GM10248 (cell line): Measurements from ENCODE around the gene PC.

ENCODE experiments used
- CTCF ChIA-PET: fragments of 300-600 bp; sonication (Branson Sonifier 250); formaldehyde crosslinking; extraction: SDS; loops from one replicate; lab custom pipeline; 2021; ENCODE audit warnings: antibody characterized with exemption; lab: Yijun Ruan, JAX
- POLR2A ChIA-PET: fragments of 350-650 bp; sonication (Branson Sonifier 250); formaldehyde crosslinking; extraction: SDS; loops from one replicate; lab custom pipeline; 2020; ENCODE audit warnings: antibody characterized with exemption; lab: Yijun Ruan, JAX
- DNase-seq: peaks from one replicate; pipeline ENCODE4 v3.0.0; 2012; ENCODE audit errors: extremely low spot score
- TF ChIP-seq, protein P1 (sequence below): IDR thresholded peaks from 2 replicates; pipeline ENCODE4 v1.5.1; 2012; ENCODE audit warnings: mild to moderate bottlenecking, low read depth; ENCODE audit errors: extremely low read depth, missing control alignments, control extremely low read depth

Gene PC

DNA sequence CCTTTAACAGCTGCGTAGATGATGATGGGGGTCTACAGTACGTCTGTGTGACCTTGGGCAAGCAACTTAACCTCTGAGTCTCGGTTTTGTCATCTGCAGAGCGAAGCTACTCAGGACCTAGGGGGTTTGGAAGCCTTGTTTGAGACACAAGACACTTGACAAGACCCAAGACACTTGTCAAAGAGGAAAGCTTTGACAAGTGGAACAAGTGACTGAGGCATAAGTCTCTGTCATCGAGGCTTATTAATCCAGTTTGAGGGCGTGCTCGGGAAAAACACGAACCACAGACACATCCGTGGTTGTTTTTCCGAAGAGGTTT is 732 bp upstream of the PC start:
- ChIA-PET POLR2A (no interaction called here), CTCF (interaction anchor here (0.8 to 1.6 kb wide), 4 partner anchors 8 to 157 kb away, joined by 3 to 5 read pairs (median 4); no protein-coding TSS in a partner anchor)
- TF ChIP-seq, protein P1, sequence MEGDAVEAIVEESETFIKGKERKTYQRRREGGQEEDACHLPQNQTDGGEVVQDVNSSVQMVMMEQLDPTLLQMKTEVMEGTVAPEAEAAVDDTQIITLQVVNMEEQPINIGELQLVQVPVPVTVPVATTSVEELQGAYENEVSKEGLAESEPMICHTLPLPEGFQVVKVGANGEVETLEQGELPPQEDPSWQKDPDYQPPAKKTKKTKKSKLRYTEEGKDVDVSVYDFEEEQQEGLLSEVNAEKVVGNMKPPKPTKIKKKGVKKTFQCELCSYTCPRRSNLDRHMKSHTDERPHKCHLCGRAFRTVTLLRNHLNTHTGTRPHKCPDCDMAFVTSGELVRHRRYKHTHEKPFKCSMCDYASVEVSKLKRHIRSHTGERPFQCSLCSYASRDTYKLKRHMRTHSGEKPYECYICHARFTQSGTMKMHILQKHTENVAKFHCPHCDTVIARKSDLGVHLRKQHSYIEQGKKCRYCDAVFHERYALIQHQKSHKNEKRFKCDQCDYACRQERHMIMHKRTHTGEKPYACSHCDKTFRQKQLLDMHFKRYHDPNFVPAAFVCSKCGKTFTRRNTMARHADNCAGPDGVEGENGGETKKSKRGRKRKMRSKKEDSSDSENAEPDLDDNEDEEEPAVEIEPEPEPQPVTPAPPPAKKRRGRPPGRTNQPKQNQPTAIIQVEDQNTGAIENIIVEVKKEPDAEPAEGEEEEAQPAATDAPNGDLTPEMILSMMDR: no peak
- DNase-seq: no peak

DNA sequence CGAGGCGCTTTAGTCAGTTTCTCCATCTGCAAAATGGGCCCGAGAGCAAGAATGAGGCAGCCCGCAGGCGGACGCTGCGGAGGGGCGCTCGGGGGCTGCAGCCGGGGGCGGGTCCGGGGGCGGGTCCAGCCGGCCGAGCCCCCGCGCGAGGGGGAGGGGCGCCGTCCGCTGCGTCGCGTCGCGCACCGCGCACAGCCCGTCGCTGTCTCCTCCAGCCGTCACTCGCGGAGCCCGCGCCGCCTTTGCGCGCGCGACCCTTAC is 282 bp downstream of the PC start:
- ChIA-PET CTCF (interaction anchor here (1.6 kb wide), 1 partner anchor 8 kb away, joined by 4 read pairs; no protein-coding TSS in a partner anchor), POLR2A (interaction anchor here (0.8 kb wide), 1 partner anchor 156 kb away, joined by 4 read pairs; no protein-coding TSS in a partner anchor)
- TF ChIP-seq, protein P1: no peak
- no peak for DNase-seq

DNA sequence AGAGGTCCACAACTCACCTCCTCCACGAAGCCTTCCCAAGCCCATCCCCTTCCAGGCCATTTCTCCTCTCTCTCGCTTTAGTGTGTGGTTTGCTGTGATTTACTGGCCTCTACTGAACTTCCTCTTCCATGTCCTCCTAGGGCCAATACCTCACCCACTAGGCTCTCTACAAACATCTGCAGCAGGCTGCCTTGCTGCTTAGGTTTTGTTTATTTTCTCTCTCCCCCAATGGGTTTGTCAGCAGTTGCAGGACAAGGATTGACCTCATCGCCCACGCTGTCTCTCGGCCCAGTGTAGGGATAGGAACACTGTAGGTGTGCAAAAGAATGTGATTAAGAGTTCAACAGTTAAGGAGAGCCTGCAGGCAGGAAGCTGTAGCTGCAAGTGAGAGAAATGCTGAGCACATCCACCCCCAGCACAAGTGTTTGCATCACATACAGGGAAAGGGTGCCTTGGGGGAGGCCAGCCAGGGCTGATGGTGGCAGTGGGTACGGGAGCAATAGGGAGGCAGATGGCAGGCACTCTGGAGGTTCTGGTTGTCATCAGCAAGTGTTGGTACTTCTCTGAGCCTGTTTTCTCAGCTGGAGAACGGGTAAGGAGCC is 1.4 kb downstream of the PC start:
- ChIA-PET POLR2A (interaction anchor here (0.8 kb wide), 1 partner anchor 157 kb away, joined by 4 read pairs; no protein-coding TSS in a partner anchor), CTCF (interaction anchor here (1.6 kb wide), 1 partner anchor 9 kb away, joined by 4 read pairs; no protein-coding TSS in a partner anchor)
- TF ChIP-seq, protein P1: no peak
- DNase-seq: no peak

DNA sequence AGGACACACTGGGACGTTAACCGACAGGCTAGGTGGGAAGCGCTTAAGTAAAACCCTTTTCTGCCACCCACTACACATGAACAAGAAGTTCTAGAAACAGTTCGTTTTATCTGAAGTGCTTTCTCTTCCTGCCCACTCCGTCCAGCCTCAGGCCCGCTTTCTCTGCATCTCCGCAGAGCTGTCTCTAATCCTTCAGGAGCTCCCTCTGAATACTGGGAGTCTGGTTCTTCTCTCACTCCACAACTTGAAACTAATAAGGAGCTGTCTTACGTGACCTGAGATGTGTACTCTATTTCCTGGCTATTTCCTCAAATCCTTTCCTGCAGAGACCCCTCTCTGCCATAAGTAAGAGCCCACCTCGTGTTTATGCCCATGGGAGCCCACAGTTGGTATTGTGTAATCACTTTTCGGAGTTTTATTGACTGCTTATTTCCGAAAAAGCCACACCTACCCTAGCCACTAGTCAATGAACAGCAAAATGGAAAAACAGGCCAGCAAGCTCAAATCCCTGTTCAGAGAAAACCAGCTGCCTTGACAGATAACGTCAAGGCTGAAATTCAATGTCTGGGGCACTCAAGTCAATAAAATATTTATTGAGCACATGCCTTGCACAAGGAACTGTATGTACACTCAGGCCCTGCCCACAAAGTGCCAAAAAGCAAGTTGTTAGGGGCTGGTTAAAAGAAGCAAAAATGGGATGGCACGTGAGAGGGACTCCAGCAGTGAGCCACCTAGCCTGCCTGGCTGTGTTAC is 4.9 kb downstream of the PC start:
- CTCF ChIA-PET: no interaction called here
- POLR2A ChIA-PET: no interaction called here
- no peak for DNase-seq
- TF ChIP-seq, protein P1: no peak

DNA sequence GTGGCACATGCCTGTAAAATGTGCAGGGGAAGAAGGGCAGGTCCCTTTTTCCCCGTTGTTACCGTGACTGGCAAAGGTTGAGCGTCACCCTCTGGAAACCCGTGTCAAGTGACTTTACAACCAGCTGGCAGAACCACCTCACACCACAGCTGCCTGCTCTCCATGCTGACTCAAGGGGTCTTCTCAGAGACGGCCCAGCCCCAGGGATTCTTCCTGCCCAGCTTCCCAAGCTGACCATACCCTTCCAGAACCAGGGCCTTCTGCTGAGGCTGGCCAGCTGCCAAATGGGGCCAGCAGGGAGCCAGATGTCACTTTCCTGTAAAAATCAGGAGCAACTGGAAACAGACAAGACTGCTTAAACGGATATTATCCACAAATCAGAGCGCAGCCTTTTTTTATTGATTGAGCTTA is 6.3 kb downstream of the PC start:
- TF ChIP-seq, protein P1: no peak
- ChIA-PET POLR2A (no interaction called here), CTCF (no interaction called here)
- no peak for DNase-seq

DNA sequence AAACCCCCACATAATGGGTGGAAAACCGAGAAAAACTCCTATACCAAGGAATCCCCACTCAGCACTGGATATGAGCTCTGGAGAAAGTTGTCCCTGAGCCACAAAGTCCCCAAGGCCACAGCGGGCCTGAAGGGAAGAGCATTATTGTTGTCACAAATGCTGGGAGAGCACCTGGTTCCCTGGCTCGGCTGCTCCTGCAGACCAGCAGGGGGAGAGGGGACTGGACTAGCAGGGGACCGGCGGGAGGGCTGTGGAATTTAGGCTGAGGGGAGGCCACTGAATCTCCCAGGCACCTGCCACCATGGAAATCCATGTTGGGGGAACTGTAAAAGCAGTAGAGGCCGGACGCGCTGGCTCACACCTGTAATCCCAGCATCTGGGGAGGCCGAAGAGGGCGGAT is 7.0 kb downstream of the PC start:
- ChIA-PET CTCF (interaction anchor here (1.2 to 1.4 kb wide), 3 partner anchors 8 to 14 kb away, joined by 4 to 5 read pairs (median 4); no protein-coding TSS in a partner anchor), POLR2A (no interaction called here)
- TF ChIP-seq, protein P1: no peak
- no peak for DNase-seq
